DMS153 treated with DMSO at 0.1 percent for 48 hours (cell line): ENCODE data around the gene CACNA1I.

Experiments
- DNase-seq: peaks from one replicate; lab custom pipeline; 2025; ENCODE audit not compliant: unreplicated experiment; lab: John Stamatoyannopoulos, UW

Gene CACNA1I

GRCh38 chr22:39567135-39567946, 3.2 kb upstream of the CACNA1I start:
- peak; percentile 23 for DNase-seq

GRCh38 chr22:39568278-39568981, 2.1 kb upstream of the CACNA1I start:
- DNase-seq, result no peak

GRCh38 chr22:39569066-39569465, 1.5 kb upstream of the CACNA1I start:
- no peak for DNase-seq

GRCh38 chr22:39570226-39570625, 327 bp upstream of the CACNA1I start:
- no peak for DNase-seq

- no peak for DNase-seq
Measured at GRCh38 chr22:39571538-39571937, 985 bp downstream of the CACNA1I start.

GRCh38 chr22:39574779-39575551, 4.4 kb downstream of the CACNA1I start:
- no peak for DNase-seq

- DNase-seq, result no peak
Measured at GRCh38 chr22:39575552-39575825, 4.9 kb downstream of the CACNA1I start.

- DNase-seq, result no peak
Measured at GRCh38 chr22:39576027-39576426, 5.5 kb downstream of the CACNA1I start.

- no peak for DNase-seq
Measured at GRCh38 chr22:39577366-39577765, 6.8 kb downstream of the CACNA1I start.

GRCh38 chr22:39577900-39578299, 7.3 kb downstream of the CACNA1I start:
- no peak for DNase-seq

GRCh38 chr22:39580006-39580441, 9.5 kb downstream of the CACNA1I start:
- DNase-seq, result no peak

- DNase-seq, result no peak
Measured at GRCh38 chr22:39580795-39581194, 10.2 kb downstream of the CACNA1I start.

GRCh38 chr22:39581303-39581702, 10.8 kb downstream of the CACNA1I start:
- no peak for DNase-seq

GRCh38 chr22:39583066-39583667, 12.6 kb downstream of the CACNA1I start:
- no peak for DNase-seq

GRCh38 chr22:39589875-39590274, 19.3 kb downstream of the CACNA1I start:
- no peak for DNase-seq

GRCh38 chr22:39592081-39593065, 21.8 kb downstream of the CACNA1I start:
- DNase-seq, result no peak

GRCh38 chr22:39593066-39593930, 22.7 kb downstream of the CACNA1I start:
- DNase-seq, result no peak

GRCh38 chr22:39593931-39594285, 23.4 kb downstream of the CACNA1I start:
- DNase-seq, result no peak

- no peak for DNase-seq
Measured at GRCh38 chr22:39594411-39594810, 23.9 kb downstream of the CACNA1I start.
